KOPT-K1 (cell line): ENCODE results near the gene COG4.

Experiments used
- H3K27ac ChIP-seq: fragments of 200-600 bp; sonication (generic); 2 replicates; pipeline ENCODE4 v1.5.1; 2016; ENCODE audit warnings: antibody characterized with exemption, mild to moderate bottlenecking, low read depth, low read length; ENCODE audit not compliant: poor library complexity, severe bottlenecking
- H3K36me3 ChIP-seq: fragments of 200-600 bp; sonication (generic); 2 replicates; pipeline ENCODE4 v1.5.1; 2017; ENCODE audit warnings: antibody characterized with exemption, mild to moderate bottlenecking, low read length, moderate library complexity; ENCODE audit not compliant: insufficient read depth
- H3K9me3 ChIP-seq: fragments of 200-600 bp; sonication (generic); 2 replicates; pipeline ENCODE4 v1.5.1; 2017; ENCODE audit warnings: antibody characterized with exemption, low read length, mild to moderate bottlenecking; ENCODE audit not compliant: insufficient read depth, poor library complexity, severe bottlenecking

COG4 gene

GRCh38 chr16:70510216-70510615 lies 13.1 kb downstream of the COG4 start:
- H3K9me3 ChIP-seq, result no peaks in the 10 kb centered on the region
- no peak overlapping the region for H3K27ac ChIP-seq
- peaks cover 83% of the 10 kb centered on the region for H3K36me3 ChIP-seq

GRCh38 chr16:70508752-70509151 lies 14.6 kb downstream of the COG4 start:
- no peaks in the 10 kb centered on the region for H3K9me3 ChIP-seq
- H3K36me3 ChIP-seq, result peaks cover 68% of the 10 kb centered on the region
- H3K27ac ChIP-seq, result no peak overlapping the region

- peaks cover 63% of the 10 kb centered on the region for H3K36me3 ChIP-seq
- no peak overlapping the region for H3K27ac ChIP-seq
- no peaks in the 10 kb centered on the region for H3K9me3 ChIP-seq
Observed at GRCh38 chr16:70496513-70496912, 26.8 kb downstream of the COG4 start.

- H3K27ac ChIP-seq, result no peak overlapping the region
- H3K9me3 ChIP-seq, result no peaks in the 10 kb centered on the region
- H3K36me3 ChIP-seq, result peaks cover 64% of the 10 kb centered on the region
Observed at GRCh38 chr16:70495425-70496182, 27.8 kb downstream of the COG4 start.

- Histone ChIP-seq H3K36me3 (peaks cover 68% of the 10 kb centered on the region), H3K27ac (no peak overlapping the region)
Observed at GRCh38 chr16:70494777-70495176, 28.6 kb downstream of the COG4 start.

GRCh38 chr16:70494202-70494770 lies 29.1 kb downstream of the COG4 start:
- Histone ChIP-seq H3K9me3 (no peaks in the 10 kb centered on the region), H3K27ac (peak overlapping the region; percentile 6), H3K36me3 (peaks cover 72% of the 10 kb centered on the region)

More at GRCh38 chr16:70494777-70495176, 28.6 kb downstream of the COG4 start:
- no peaks in the 10 kb centered on the region for H3K9me3 ChIP-seq

GRCh38 chr16:70493802-70494201 lies 29.6 kb downstream of the COG4 start:
- Histone ChIP-seq H3K27ac (peak overlapping the region; percentile 6), H3K36me3 (peaks cover 71% of the 10 kb centered on the region), H3K9me3 (no peaks in the 10 kb centered on the region)

- H3K36me3 ChIP-seq, result peaks cover 45% of the 10 kb centered on the region
- no peak overlapping the region for H3K27ac ChIP-seq
- no peaks in the 10 kb centered on the region for H3K9me3 ChIP-seq
Observed at GRCh38 chr16:70490261-70490660, 33.1 kb downstream of the COG4 start.

- H3K27ac ChIP-seq, result no peak overlapping the region
- H3K36me3 ChIP-seq, result peaks cover 51% of the 10 kb centered on the region
- H3K9me3 ChIP-seq, result no peaks in the 10 kb centered on the region
Observed at GRCh38 chr16:70484867-70485266, 38.5 kb downstream of the COG4 start.

GRCh38 chr16:70483426-70483825 lies 39.9 kb downstream of the COG4 start:
- Histone ChIP-seq H3K27ac (no peak overlapping the region), H3K9me3 (no peaks in the 10 kb centered on the region), H3K36me3 (peaks cover 60% of the 10 kb centered on the region)

GRCh38 chr16:70482624-70483023 lies 40.7 kb downstream of the COG4 start:
- Histone ChIP-seq H3K27ac (no peak overlapping the region), H3K36me3 (peaks cover 60% of the 10 kb centered on the region)

GRCh38 chr16:70481929-70482536 lies 41.3 kb downstream of the COG4 start:
- Histone ChIP-seq H3K27ac (no peak overlapping the region), H3K9me3 (no peaks in the 10 kb centered on the region), H3K36me3 (peaks cover 60% of the 10 kb centered on the region)

More at GRCh38 chr16:70482624-70483023, 40.7 kb downstream of the COG4 start:
- no peaks in the 10 kb centered on the region for H3K9me3 ChIP-seq

GRCh38 chr16:70480127-70481105 lies 42.9 kb downstream of the COG4 start:
- Histone ChIP-seq H3K27ac (no peak overlapping the region), H3K36me3 (peaks cover 54% of the 10 kb centered on the region), H3K9me3 (no peaks in the 10 kb centered on the region)

- Histone ChIP-seq H3K36me3 (peaks cover 52% of the 10 kb centered on the region), H3K27ac (no peak overlapping the region), H3K9me3 (no peaks in the 10 kb centered on the region)
Observed at GRCh38 chr16:70478912-70479341, 44.4 kb downstream of the COG4 start.

- Histone ChIP-seq H3K36me3 (peaks cover 44% of the 10 kb centered on the region), H3K9me3 (no peaks in the 10 kb centered on the region), H3K27ac (no peak overlapping the region)
Observed at GRCh38 chr16:70478169-70478568, 45.2 kb downstream of the COG4 start.
